HG03135 (cell line): ENCODE data around the gene SLC16A4.

Source experiments
- ATAC-seq: cut with Tn5 transposase; IDR thresholded peaks from one replicate; pipeline ENCODE4 v1.9.1; 2021; ENCODE audit warnings: mild to moderate bottlenecking, moderate library complexity; ENCODE audit not compliant: unreplicated experiment

Gene SLC16A4

DNA sequence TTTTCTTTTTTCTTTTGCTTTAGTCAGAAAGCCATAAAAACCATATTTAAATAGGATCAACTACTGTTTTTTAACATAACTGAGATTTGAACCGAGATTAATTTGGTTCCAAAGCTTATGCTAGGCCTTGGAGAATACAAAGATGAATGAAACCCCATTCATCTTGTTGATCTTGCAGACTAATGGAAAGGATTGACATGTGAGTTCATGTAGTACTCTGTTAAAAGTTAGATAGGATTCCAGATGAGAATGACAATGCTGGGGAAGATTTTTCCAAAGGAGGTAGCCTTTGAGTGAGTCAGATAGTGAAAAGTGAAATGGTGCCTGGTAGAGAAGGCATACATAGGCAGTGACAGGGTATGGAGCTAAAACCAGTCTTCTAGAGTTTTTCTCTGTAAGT, 29.0 kb downstream of the SLC16A4 start:
- no peak for ATAC-seq

DNA sequence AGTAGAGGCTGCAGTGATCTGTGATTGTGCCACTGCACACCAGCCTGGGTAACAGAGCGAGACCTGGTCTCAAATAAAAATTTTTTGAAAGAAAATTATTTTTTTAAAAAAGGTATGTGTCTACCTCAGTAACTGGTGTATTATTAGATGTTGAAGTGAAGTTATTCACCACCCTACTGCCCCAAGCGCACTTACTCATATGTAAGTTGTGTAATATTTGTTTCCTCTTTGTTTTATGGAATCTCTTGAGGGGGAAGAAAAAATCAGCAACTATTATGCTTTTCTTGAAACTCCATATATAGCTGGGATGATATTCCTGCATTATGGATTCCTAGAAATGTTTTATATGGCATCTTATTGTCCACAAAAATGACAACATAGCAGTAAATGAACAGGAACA, 30.4 kb downstream of the SLC16A4 start:
- no peak for ATAC-seq

DNA sequence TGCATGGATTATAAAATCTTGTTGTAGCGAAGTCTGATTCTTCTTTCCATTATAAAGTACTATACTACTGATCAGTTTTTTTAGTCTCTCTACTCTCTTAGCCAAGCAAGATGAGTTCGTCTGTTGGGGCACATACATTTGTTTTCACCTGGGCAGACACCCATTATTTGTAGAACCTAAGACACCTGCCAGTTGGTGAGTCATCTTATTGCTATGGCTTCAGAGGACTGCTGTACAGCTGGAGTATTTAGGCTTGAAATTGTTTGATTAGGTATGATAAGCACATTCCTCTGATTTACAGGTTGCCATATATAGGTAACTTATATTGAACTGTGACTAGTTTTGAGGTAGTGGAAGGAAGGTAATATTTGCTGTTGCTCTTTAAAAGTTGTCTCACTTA, 34.4 kb downstream of the SLC16A4 start:
- ATAC-seq = no peak

DNA sequence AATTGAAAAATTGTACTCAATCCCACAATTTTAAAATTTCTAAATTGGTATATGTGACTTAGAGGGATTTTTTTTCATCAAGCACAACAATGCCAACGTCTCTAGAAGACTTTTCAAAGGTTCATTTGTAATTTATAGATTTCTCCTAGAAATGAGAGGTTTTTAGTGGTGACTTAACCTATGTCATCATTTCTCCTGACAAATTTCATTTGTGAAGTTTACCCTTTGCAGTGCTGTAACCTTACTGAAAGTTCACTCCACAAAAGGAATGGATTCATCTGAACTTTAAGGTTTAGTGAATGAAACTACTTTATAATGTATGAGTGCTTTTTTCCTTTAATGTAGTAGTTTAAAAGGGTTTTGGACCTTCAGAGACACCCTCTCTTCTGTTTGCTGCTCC, 35.5 kb downstream of the SLC16A4 start:
- ATAC-seq = no peak

DNA sequence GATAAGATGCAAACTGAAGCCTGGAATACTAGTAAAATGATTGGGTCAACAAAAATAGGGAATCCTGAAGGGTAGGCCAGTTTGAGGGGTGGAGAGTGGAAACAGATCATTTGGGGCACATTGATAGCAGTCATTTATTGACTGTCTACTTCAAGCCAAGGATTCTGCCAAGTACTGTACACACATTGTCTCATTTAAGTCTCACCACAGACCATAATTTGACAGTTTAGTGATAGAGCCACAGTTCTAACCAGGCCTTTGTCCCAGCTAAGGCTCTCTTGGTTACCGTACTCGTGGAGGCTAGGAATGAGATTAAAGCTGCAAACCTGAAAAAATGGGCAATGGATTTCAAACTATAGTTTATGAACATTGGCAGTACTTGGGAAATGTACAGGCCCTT, 40.5 kb downstream of the SLC16A4 start:
- no peak for ATAC-seq

DNA sequence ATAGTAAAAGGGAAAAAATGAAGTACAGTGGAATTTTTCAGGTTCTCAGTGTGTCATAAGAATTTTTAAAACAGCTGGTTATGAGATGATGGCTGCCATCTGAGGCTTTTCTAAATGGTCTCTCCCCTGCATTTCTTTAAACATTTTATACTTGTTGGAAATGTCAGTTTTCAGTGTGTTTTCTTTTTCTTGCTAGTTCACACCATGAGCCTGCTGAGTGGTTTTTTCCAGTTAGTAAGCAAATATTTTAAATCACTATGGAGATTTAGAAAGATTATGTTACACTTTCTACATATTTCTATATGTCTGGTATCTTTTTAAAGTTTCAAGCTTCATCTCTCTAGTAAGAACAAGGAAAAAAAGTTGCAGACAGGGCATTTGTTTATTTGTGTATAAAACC, 42.1 kb downstream of the SLC16A4 start:
- no peak for ATAC-seq

DNA sequence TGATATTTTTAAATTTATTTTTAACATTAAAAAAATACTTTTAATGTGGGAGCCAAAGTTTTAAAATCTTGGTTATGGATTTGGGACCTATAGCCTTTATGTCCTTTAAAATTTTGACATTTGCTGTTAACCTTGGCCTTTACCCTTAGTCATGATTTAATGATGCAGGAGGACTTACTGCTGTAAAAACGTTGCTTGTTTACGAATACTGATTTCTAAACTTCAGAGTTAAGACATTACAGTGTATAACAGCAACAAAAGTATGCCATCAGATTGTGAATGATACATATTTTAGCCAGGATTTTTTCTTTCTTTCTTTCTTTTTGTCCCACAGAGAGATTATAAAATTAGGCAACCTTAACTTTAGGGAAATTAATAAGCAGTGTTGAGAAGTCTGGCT, 42.8 kb downstream of the SLC16A4 start:
- ATAC-seq = no peak

DNA sequence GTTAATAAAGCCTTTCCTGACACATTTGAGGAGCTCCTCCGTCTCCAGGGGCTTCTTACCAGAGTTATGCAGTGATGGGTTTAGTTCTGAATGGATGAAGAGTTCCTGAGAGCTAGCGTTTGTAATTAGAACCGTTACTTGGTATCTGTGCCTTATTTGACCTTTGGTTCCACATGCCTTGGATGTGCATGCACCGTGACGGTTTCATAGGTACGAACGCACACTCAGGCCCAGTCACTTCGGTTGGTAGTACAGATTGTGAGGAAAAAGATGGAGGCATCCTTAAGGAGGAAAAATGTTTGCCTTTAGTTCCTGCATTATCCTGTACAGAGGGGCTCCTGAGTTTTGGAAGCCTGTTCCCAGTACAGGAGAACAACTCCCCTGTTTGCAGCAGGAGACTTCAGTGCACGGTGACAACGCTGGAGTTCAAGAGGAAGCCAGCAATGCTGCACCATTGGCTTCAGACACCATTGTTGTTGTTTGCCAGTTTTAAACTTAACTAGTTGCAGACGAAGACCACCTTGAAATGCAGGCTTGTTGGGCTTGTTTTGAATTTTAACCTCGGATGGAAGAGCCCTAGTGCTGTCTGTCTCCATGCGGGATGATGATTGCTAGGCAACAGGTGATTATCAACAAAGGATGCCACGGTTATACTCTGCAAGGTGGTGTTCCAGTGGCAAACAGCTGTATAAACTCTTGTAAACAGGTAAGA, 43.5 kb downstream of the SLC16A4 start:
- ATAC-seq = no peak

DNA sequence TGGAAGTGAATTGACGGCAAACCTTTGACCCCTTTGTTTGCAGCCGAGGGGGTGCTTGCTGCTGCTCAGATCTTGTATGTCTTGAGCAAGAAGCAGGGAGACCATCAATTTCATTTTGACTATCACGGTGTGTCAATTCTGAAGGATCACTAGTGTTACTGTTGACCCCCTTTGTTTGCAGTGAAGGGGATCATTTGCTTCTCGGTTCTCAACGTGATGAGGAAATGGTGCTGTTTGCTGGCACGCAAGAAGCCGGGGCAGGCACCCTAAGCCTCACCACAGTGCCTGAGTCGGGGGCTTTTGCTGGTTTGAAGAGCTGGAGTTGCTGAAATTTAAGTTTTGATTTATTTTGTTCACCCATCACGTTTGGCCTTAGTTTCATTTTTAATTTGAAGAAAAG, 44.1 kb downstream of the SLC16A4 start:
- no peak for ATAC-seq

DNA sequence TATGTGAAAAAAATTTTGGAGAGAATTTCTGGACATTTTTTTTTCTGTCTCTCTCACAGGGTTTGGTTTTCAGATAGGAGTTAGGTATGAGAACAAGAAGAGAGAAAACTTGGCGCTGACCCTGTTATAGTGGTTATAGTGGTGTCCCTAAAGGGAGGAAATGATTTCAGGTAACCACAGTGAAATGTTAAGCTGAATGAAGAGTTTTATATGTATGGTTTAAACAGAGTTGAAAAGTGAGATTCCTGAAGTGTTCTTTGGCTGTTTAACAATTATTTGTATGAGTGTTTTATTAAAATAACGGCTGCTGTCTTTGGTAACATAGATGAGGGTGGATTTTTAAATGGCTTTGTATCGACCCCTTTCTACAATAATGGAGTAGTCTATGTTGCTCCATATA, 45.3 kb downstream of the SLC16A4 start:
- ATAC-seq = no peak

DNA sequence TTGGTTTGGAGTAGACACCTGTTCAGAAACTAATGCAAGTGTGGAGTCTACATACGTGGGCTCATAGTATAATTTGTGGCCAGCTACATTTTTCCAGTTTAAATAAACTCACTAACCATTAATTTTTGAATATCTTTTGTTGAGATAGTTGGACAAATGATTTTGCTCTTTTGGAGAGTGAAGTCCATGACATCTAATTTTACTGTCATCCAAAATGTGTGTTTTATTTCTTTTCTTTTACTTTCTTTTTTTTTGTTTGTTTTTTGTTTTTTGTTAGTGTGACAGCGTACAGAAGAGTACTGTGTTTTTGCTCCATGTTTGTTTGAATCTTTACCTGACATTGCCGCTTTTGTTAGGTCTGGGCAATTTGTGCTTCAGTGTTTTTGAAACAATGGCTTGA, 46.7 kb downstream of the SLC16A4 start:
- ATAC-seq = no peak

DNA sequence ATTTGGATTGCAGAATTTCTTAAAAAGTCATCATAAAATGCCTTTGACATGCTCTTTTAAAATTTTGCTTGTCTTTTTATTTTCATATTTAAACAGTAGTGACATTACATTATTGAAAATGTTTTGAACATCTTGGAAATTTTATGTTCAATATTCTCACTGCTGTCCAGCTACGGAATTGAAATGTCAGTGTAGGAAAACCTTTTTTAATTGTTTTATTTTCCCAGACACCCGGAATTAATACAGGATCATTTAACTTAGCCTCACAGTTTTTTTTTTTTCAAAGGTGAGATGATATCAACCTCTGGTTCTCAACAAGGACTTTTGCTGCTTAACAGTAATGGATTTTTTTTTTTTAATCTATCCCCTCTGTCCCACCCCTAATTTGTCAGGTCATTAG, 47.6 kb downstream of the SLC16A4 start:
- no peak for ATAC-seq

DNA sequence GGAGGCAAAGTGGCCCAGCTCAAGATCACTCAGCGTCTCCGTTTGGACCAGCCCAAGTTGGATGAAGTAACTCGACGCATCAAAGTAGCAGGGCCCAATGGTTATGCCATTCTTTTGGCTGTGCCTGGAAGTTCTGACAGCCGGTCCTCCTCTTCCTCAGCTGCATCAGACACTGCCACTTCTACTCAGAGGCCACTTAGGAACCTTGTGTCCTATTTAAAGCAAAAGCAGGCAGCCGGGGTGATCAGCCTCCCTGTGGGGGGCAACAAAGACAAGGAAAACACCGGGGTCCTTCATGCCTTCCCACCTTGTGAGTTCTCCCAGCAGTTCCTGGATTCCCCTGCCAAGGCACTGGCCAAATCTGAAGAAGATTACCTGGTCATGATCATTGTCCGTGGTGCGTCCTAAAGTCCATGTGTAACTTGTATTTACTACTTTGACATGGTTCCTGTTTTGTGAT, 48.9 kb downstream of the SLC16A4 start:
- no peak for ATAC-seq

DNA sequence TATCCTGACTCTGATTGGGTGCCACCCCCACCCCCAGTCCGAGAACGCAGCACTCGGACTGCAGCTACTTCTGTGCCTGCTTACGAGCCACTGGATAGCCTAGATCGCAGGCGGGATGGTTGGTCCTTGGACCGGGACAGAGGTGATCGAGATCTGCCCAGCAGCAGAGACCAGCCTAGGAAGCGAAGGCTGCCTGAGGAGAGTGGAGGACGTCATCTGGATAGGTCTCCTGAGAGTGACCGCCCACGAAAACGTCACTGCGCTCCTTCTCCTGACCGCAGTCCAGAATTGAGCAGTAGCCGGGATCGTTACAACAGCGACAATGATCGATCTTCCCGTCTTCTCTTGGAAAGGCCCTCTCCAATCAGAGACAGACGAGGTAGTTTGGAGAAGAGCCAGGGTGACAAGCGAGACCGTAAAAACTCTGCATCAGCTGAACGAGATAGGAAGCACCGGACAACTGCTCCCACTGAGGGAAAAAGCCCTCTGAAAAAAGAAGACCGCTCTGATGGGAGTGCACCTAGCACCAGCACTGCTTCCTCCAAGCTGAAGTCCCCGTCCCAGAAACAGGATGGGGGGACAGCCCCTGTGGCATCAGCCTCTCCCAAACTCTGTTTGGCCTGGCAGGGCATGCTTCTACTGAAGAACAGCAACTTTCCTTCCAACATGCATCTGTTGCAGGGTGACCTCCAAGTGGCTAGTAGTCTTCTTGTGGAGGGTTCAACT, 49.5 kb downstream of the SLC16A4 start:
- no peak for ATAC-seq

DNA sequence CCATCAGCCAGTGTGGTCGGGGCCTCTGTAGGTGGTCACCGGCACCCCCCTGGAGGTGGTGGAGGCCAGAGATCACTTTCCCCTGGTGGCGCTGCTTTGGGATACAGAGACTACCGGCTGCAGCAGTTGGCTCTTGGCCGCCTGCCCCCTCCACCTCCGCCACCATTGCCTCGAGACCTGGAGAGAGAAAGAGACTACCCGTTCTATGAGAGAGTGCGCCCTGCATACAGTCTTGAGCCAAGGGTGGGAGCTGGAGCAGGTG, 50.7 kb downstream of the SLC16A4 start:
- ATAC-seq = no peak

DNA sequence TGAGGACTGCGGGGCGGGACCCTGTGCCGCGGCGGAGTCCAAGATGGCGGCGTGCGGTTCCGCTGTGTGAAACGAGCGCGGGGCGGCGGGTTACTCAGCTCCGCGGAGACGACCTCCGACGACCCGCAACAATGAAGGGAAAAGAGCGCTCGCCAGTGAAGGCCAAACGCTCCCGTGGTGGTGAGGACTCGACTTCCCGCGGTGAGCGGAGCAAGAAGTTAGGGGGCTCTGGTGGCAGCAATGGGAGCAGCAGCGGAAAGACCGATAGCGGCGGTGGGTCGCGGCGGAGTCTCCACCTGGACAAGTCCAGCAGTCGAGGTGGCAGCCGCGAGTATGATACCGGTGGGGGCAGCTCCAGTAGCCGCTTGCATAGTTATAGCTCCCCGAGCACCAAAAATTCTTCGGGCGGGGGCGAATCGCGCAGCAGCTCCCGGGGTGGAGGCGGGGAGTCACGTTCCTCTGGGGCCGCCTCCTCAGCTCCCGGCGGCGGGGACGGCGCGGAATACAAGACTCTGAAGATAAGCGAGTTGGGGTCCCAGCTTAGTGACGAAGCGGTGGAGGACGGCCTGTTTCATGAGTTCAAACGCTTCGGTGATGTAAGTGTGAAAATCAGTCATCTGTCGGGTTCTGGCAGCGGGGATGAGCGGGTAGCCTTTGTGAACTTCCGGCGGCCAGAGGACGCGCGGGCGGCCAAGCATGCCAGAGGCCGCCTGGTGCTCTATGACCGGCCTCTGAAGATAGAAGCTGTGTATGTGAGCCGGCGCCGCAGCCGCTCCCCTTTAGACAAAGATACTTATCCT, 51.2 kb downstream of the SLC16A4 start:
- ATAC-seq = peak; percentile 1

DNA sequence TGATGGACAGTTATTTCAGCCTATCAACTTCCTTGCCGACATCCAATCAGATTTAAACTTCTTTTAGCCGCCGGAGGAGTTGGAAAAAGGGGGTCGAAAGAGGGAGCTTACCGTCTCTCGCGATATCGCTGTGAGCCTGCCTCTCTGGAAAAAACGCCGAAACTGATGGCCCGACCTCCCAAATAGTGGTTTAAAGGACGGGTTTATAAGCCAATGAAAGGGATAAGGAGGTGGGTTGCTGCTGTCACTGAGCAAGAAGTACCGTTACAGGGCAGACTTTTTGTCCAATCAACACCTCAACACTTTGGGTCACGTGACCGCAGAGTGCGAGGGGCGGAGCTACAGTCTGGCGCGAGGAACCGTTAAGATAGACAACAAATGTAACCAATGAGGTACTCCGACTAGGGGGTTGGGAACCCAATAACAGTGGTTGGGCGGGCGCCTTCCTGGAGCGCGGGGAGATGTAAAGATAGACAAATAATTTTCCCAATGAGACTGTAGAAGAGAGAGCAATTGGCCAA, 51.9 kb downstream of the SLC16A4 start, which contains the start of gene RBM15:
Gene RBM15 (plus strand): TSS at position 492 of the 521 bp plus-strand sequence. CDS start 29 bp downstream, at position 521.
- ATAC-seq = peak; percentile 70

DNA sequence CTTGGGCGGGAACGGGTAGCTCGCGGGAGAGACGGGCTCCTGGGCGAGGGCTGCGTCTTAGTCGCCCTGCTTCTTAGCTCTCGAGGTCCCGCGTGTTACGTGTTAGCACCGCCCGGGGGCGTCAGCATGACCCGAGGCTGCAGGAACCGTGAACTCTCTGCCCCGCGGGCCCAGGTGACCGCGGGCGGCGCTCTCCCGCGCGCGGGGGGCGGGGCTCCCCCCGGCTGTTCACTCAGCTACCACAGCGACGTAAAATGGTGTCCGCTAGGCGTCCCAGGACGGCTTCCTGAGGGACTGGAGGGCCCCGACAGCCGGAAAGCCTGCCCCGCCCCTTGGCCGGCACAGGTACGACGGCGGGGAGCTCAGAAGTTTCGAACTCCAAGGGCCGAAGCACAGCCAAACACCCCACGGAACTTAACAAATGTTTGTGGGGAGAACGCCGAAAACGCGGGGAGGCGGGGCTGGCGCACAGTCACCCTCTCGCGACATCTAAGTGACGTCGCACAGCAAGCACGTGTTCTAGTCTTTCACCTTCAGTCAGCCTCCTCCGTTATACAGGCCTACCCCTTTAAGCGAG, 52.4 kb downstream of the SLC16A4 start:
- ATAC-seq = peak; percentile 70

DNA sequence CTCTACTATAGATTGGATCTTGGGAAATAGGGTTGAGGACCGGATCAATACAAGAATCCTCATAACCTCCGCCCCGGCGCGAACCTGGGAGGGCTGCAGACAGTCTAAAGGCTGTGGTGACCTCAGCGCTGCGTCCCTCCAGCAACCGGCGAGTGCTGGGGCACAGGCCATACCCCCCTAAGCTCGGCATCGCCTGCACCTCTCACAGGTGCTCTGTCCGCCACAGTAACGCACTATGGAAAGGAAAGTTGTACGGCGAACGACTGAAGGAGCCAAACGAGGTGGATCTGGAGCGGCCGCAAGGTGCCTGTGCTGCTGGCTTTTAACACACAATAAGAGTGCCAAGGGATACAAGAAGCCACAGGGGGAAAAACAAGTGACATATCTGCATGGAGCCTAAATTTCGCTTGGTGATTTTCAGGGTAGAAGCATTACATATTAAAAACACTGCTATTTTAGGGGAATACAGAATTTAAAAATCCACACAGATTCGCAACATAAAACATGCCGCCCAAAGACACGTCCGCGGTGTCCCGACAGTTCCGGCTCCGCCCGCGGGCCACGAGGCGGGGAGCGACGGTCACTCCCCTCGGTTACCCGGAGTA, 53.0 kb downstream of the SLC16A4 start:
- no peak for ATAC-seq

DNA sequence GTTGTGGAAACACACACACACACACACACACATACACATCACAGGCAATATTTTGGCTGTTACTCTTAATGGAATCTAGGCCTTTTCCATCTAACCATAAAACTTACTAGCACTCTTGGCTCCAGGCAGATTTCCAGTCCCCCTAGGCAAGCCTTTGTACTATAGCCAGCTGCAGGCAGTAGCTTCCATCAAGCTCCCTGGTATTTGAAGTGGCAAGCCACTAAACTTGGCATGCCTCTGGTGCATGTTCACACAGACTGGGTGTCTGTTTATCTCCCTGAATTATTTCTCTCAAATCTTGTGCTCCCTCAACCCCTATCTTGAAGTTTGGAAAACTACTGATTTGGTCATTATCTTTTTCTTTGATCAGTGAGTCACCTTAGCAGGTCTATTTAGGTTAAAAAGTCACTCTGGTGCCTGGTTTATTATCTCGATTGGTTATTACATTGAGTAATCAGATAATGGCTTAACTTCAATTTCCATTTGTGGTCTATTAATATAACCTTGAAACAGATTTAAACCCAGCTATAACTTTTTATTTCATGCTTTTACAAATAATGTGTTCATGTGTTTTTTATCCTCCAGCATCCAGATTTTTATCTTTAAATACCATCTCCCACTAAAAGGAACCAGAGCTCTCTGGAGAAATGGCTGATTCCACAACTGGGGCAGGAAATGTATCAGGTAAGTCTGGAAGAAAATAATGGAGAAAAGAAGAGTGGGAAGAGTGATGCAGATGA, 54.4 kb downstream of the SLC16A4 start:
- no peak for ATAC-seq
